Activated naive CD4-positive, alpha-beta T cell treated with anti-CD3 and anti-CD28 coated beads, Interleukin-2, amount 50 U/mL, for 24 hours (primary cell): ENCODE results near the gene CES1.
"Not testable (repeated sequence)": the region's sequence is repeated elsewhere in the genome, so short reads cannot be mapped to it uniquely, and the experiment has no call there.

Experiments
- H3K27ac Mint-ChIP-seq: one replicate; pipeline ENCODE4 v1.8.0; 2021; ENCODE audit warnings: mild to moderate bottlenecking, mixed read lengths
- H3K27me3 Mint-ChIP-seq: one replicate; pipeline ENCODE4 v1.8.0; 2021; ENCODE audit warnings: mixed read lengths
- H3K36me3 Mint-ChIP-seq: one replicate; pipeline ENCODE4 v1.8.0; 2021; ENCODE audit warnings: mixed read lengths
- H3K4me1 Mint-ChIP-seq: one replicate; pipeline ENCODE4 v1.8.0; 2021; ENCODE audit warnings: mixed read lengths
- H3K4me3 Mint-ChIP-seq: one replicate; pipeline ENCODE4 v1.8.0; 2021; ENCODE audit warnings: mild to moderate bottlenecking, mixed read lengths
- H3K9me3 Mint-ChIP-seq: one replicate; pipeline ENCODE4 v1.8.0; 2021; ENCODE audit warnings: mixed read lengths

The CES1 gene

GRCh38 chr16:55842369-55843104 is 9.6 kb upstream of the CES1 start:
- Mint-ChIP-seq H3K4me1 (no peaks in the 10 kb centered on the region), H3K9me3 (no peaks in the 10 kb centered on the region), H3K27ac (no peak overlapping the region), H3K27me3 (peaks cover 8% of the 10 kb centered on the region), H3K4me3 (no peak overlapping the region), H3K36me3 (no peaks in the 10 kb centered on the region)

- H3K27me3 Mint-ChIP-seq: peaks cover 2% of the 10 kb centered on the region
- no peaks in the 10 kb centered on the region for H3K4me1 Mint-ChIP-seq
- H3K36me3 Mint-ChIP-seq: no peaks in the 10 kb centered on the region
- no peak overlapping the region for H3K4me3 Mint-ChIP-seq
- no peak overlapping the region for H3K27ac Mint-ChIP-seq
- no peaks in the 10 kb centered on the region for H3K9me3 Mint-ChIP-seq
Observed at GRCh38 chr16:55839115-55839514, 6.2 kb upstream of the CES1 start.

- Mint-ChIP-seq H3K4me3 (no peak overlapping the region), H3K27me3 (no peaks in the 10 kb centered on the region), H3K4me1 (no peaks in the 10 kb centered on the region), H3K36me3 (no peaks in the 10 kb centered on the region), H3K27ac (no peak overlapping the region), H3K9me3 (no peaks in the 10 kb centered on the region)
Observed at GRCh38 chr16:55836158-55836611, 3.3 kb upstream of the CES1 start.

GRCh38 chr16:55835581-55835980 is 2.7 kb upstream of the CES1 start:
- Mint-ChIP-seq H3K36me3 (no peaks in the 10 kb centered on the region), H3K4me1 (no peaks in the 10 kb centered on the region), H3K27me3 (no peaks in the 10 kb centered on the region), H3K4me3 (no peak overlapping the region), H3K27ac (no peak overlapping the region), H3K9me3 (no peaks in the 10 kb centered on the region)

- not testable (repeated sequence) for H3K4me3 Mint-ChIP-seq, H3K27ac Mint-ChIP-seq, H3K36me3 Mint-ChIP-seq, H3K9me3 Mint-ChIP-seq, H3K27me3 Mint-ChIP-seq, H3K4me1 Mint-ChIP-seq
Observed at GRCh38 chr16:55835173-55835572, 2.3 kb upstream of the CES1 start.

GRCh38 chr16:55834049-55834448 is 1.2 kb upstream of the CES1 start:
- Mint-ChIP-seq H3K4me1 (no peaks in the 10 kb centered on the region), H3K4me3 (no peak overlapping the region), H3K36me3 (no peaks in the 10 kb centered on the region), H3K9me3 (no peaks in the 10 kb centered on the region), H3K27me3 (peaks cover 1% of the 10 kb centered on the region), H3K27ac (no peak overlapping the region)

GRCh38 chr16:55832425-55832772 is 497 bp downstream of the CES1 start:
- Mint-ChIP-seq H3K4me3 (no peak overlapping the region), H3K36me3 (no peaks in the 10 kb centered on the region), H3K9me3 (no peaks in the 10 kb centered on the region), H3K27me3 (peaks cover 5% of the 10 kb centered on the region), H3K27ac (no peak overlapping the region), H3K4me1 (no peaks in the 10 kb centered on the region)

- no peaks in the 10 kb centered on the region for H3K36me3 Mint-ChIP-seq
- H3K27ac Mint-ChIP-seq: no peak overlapping the region
- no peak overlapping the region for H3K4me3 Mint-ChIP-seq
- H3K4me1 Mint-ChIP-seq: no peaks in the 10 kb centered on the region
- no peaks in the 10 kb centered on the region for H3K9me3 Mint-ChIP-seq
- peaks cover 5% of the 10 kb centered on the region for H3K27me3 Mint-ChIP-seq
Observed at GRCh38 chr16:55830658-55831294, 2.1 kb downstream of the CES1 start.

- H3K36me3 Mint-ChIP-seq, H3K27me3 Mint-ChIP-seq, H3K4me1 Mint-ChIP-seq, H3K9me3 Mint-ChIP-seq, H3K4me3 Mint-ChIP-seq, H3K27ac Mint-ChIP-seq: not testable (repeated sequence)
Observed at GRCh38 chr16:55829232-55829631, 3.7 kb downstream of the CES1 start.

- Mint-ChIP-seq H3K4me3 (no peak overlapping the region), H3K9me3 (no peaks in the 10 kb centered on the region), H3K27ac (no peak overlapping the region), H3K27me3 (peaks cover 5% of the 10 kb centered on the region), H3K36me3 (no peaks in the 10 kb centered on the region), H3K4me1 (no peaks in the 10 kb centered on the region)
Observed at GRCh38 chr16:55828680-55829079, 4.2 kb downstream of the CES1 start.

GRCh38 chr16:55825115-55825728 is 7.7 kb downstream of the CES1 start:
- no peaks in the 10 kb centered on the region for H3K4me1 Mint-ChIP-seq
- peaks cover 6% of the 10 kb centered on the region for H3K27me3 Mint-ChIP-seq
- H3K36me3 Mint-ChIP-seq: no peaks in the 10 kb centered on the region

GRCh38 chr16:55824473-55825000 is 8.4 kb downstream of the CES1 start:
- Mint-ChIP-seq H3K4me1 (no peaks in the 10 kb centered on the region), H3K27me3 (peaks cover 6% of the 10 kb centered on the region), H3K27ac (no peak overlapping the region), H3K4me3 (no peak overlapping the region), H3K36me3 (no peaks in the 10 kb centered on the region), H3K9me3 (no peaks in the 10 kb centered on the region)

More at GRCh38 chr16:55825115-55825728, 7.7 kb downstream of the CES1 start:
- Mint-ChIP-seq H3K4me3 (no peak overlapping the region), H3K9me3 (no peaks in the 10 kb centered on the region), H3K27ac (no peak overlapping the region)

- Mint-ChIP-seq H3K27ac (no peak overlapping the region), H3K36me3 (no peaks in the 10 kb centered on the region), H3K27me3 (peaks cover 4% of the 10 kb centered on the region), H3K9me3 (no peaks in the 10 kb centered on the region), H3K4me3 (no peak overlapping the region), H3K4me1 (no peaks in the 10 kb centered on the region)
Observed at GRCh38 chr16:55822280-55822810, 10.6 kb downstream of the CES1 start.

- H3K36me3 Mint-ChIP-seq: no peaks in the 10 kb centered on the region
- H3K4me3 Mint-ChIP-seq: no peak overlapping the region
- H3K9me3 Mint-ChIP-seq: no peaks in the 10 kb centered on the region
- peaks cover 4% of the 10 kb centered on the region for H3K27me3 Mint-ChIP-seq
- no peaks in the 10 kb centered on the region for H3K4me1 Mint-ChIP-seq
- H3K27ac Mint-ChIP-seq: no peak overlapping the region
Observed at GRCh38 chr16:55821210-55821609, 11.7 kb downstream of the CES1 start.

GRCh38 chr16:55820615-55821014 is 12.3 kb downstream of the CES1 start:
- H3K36me3 Mint-ChIP-seq: no peaks in the 10 kb centered on the region
- no peaks in the 10 kb centered on the region for H3K4me1 Mint-ChIP-seq
- no peak overlapping the region for H3K27ac Mint-ChIP-seq
- peaks cover 4% of the 10 kb centered on the region for H3K27me3 Mint-ChIP-seq
- H3K9me3 Mint-ChIP-seq: no peaks in the 10 kb centered on the region
- H3K4me3 Mint-ChIP-seq: no peak overlapping the region
